HepG2 (cell line): Measurements from ENCODE around the gene CD40. TPM values are rescaled to one million over a fixed set of nuclear protein-coding genes. Genes with fewer than 3 reads are reported as not detected.

Experiments
- BHLHE40 ChIP-seq: IDR thresholded peaks from 2 replicates; pipeline ENCODE4 v1.6.1; 2011; ENCODE audit warnings: low read length, improper control_type of control experiment
- CEBPB ChIP-seq: IDR thresholded peaks from 2 replicates; pipeline ENCODE4 v1.6.1; 2011; ENCODE audit warnings: low read depth, low read length, improper control_type of control experiment, borderline replicate concordance
- EED ChIP-seq: sonication (generic); formaldehyde crosslinking; IDR thresholded peaks from 2 replicates; pipeline ENCODE4 v1.5.0; 2020; ENCODE audit warnings: mild to moderate bottlenecking, missing genetic modification reagents
- ETS1 ChIP-seq: sonication (generic); formaldehyde crosslinking; IDR thresholded peaks from 2 replicates; pipeline ENCODE4 v1.4.0; 2020; ENCODE audit warnings: missing genetic modification reagents
- FOXA1 ChIP-seq, 2 experiments: fragments of 450-650 bp in 1 of 2; sonication (generic) in 1 of 2; formaldehyde crosslinking in 1 of 2; IDR thresholded peaks; 2 replicates each; pipeline versions ENCODE4 v1.4.0 to v1.6.1; 2016 to 2020; ENCODE audit warnings: missing genetic modification reagents in 1 of 2
- FOXK2 ChIP-seq: fragments of 450-650 bp; IDR thresholded peaks from 2 replicates; pipeline ENCODE4 v1.6.1; 2016
- MXD3 ChIP-seq: IDR thresholded peaks from 2 replicates; pipeline ENCODE4 v1.6.1; 2016; ENCODE audit warnings: mild to moderate bottlenecking, missing biosample characterization, missing genetic modification reagents
- RCOR2 ChIP-seq: IDR thresholded peaks from 2 replicates; pipeline ENCODE4 v1.6.1; 2016; ENCODE audit warnings: missing biosample characterization, missing genetic modification reagents
- SUZ12 ChIP-seq: fragments of 150-350 bp; IDR thresholded peaks from 2 replicates; pipeline ENCODE4 v1.6.1; 2014; ENCODE audit warnings: low read depth, low read length
- TARDBP ChIP-seq: sonication (generic); formaldehyde crosslinking; IDR thresholded peaks from 2 replicates; pipeline ENCODE4 v1.8.0; 2022; ENCODE audit warnings: mild to moderate bottlenecking, missing genetic modification reagents
- TRAFD1 ChIP-seq: sonication (generic); formaldehyde crosslinking; IDR thresholded peaks from 2 replicates; pipeline ENCODE4 v1.5.1; 2020; ENCODE audit warnings: missing genetic modification reagents, mild to moderate bottlenecking, borderline replicate concordance
- ZBTB26 ChIP-seq: IDR thresholded peaks from 2 replicates; pipeline ENCODE4 v1.6.1; 2016; ENCODE audit warnings: missing compliant biosample characterization, missing genetic modification reagents, borderline replicate concordance
- ZFX ChIP-seq: sonication (generic); formaldehyde crosslinking; IDR thresholded peaks from 2 replicates; pipeline ENCODE4 v1.4.0; 2020; ENCODE audit warnings: mild to moderate bottlenecking, low read depth, missing genetic modification reagents, moderate library complexity
- ZNF180 ChIP-seq: sonication (generic); formaldehyde crosslinking; IDR thresholded peaks from 2 replicates; pipeline ENCODE4 v1.4.0; 2020; ENCODE audit warnings: low read depth, missing genetic modification reagents, borderline replicate concordance
- ZNF232 ChIP-seq: sonication (generic); formaldehyde crosslinking; IDR thresholded peaks from 2 replicates; pipeline ENCODE4 v1.4.0; 2020; ENCODE audit warnings: missing genetic modification reagents, borderline replicate concordance
- ZNF615 ChIP-seq: sonication (generic); formaldehyde crosslinking; IDR thresholded peaks from 2 replicates; pipeline ENCODE4 v1.5.0; 2020; ENCODE audit warnings: mild to moderate bottlenecking, missing genetic modification reagents, borderline replicate concordance
- ZNF75D ChIP-seq: sonication (generic); formaldehyde crosslinking; IDR thresholded peaks from 2 replicates; pipeline ENCODE4 v1.8.1; 2023; ENCODE audit warnings: missing genetic modification reagents, mild to moderate bottlenecking, borderline replicate concordance
- ZNF792 ChIP-seq: IDR thresholded peaks from 2 replicates; pipeline ENCODE4 v1.6.1; 2016
- polyA plus RNA-seq, 8 experiments: library from polyadenylated mRNA; depleted of rRNA in 3 of 8; stranded (reverse) in 7 of 8; unstranded in 1 of 8; fragments of >200 nt; fragmentation: Illumina TruSeq in 4 of 8; extraction: Trizol in 4 of 8; gene quantifications; 2 replicates each; pipeline versions ENCODE4 v1.2.1 to v1.2.3, GENCODE V29; 2011 to 2016; ENCODE audit warnings: low read depth in 4 of 8, missing spikeins in 1 of 8, mixed read lengths in 1 of 8; ENCODE audit not compliant: insufficient read depth in 1 of 8
- total RNA-seq, 5 experiments: library from RNA; depleted of rRNA; stranded (reverse); fragments of >200 nt; fragmentation: Illumina TruSeq; extraction: Trizol; gene quantifications; 2 replicates each; pipeline ENCODE4 v1.2.3, GENCODE V29; 2016; ENCODE audit warnings: low read depth in 1 of 5

CD40 gene
- total and polyA plus RNA-seq, 2 of the 13 experiments (the other 11 are each of a cell fraction or from before 2014, with no cell fraction given), result 4.6 to 13.4 TPM

- TF ChIP-seq TRAFD1 (CRISPR knock-in tag) (no peak), ZNF615 (no peak), FOXA1 (IDR thresholded peaks at IDR 0.05) (no peak), FOXA1 (CRISPR knock-in tag; IDR thresholded peaks at IDR 0.05) (peak; percentile 74), ZFX (CRISPR knock-in tag) (no peak), ZBTB26 (CRISPR knock-in tag) (no peak), EED (CRISPR knock-in tag) (no peak), FOXK2 (no peak), ZNF180 (CRISPR knock-in tag) (no peak), ZNF232 (CRISPR knock-in tag) (no peak), SUZ12 (no peak), CEBPB (peak; percentile 95), MXD3 (CRISPR knock-in tag) (no peak), TARDBP (CRISPR knock-in tag) (no peak), RCOR2 (CRISPR knock-in tag) (no peak), ZNF75D (no peak), BHLHE40 (no peak), ETS1 (CRISPR knock-in tag) (no peak), ZNF792 (no peak)
Observed at GRCh38 chr20:46085179-46085851, 32.8 kb upstream of the CD40 start (continued).
